H9 (cell line): ENCODE measurements around the gene SLC22A8. TPM values are rescaled to one million over a fixed set of nuclear protein-coding genes. Genes with fewer than 3 reads are reported as not detected.

ENCODE experiments used
- DNase-seq: peaks from one replicate; pipeline ENCODE4 v3.0.0-alpha.2; 2017
- H2AFZ ChIP-seq: one replicate; pipeline ENCODE4 v1.6.1; 2013; ENCODE audit warnings: mild to moderate bottlenecking, low read length, control low read depth, moderate library complexity
- H2AK5ac ChIP-seq: 2 replicates; pipeline ENCODE4 v1.6.1; 2013; ENCODE audit warnings: low read length, control low read depth, mixed read lengths; ENCODE audit not compliant: insufficient read length
- H2BK120ac ChIP-seq: one replicate; pipeline ENCODE4 v1.6.1; 2013; ENCODE audit warnings: low read depth, mild to moderate bottlenecking, low read length, control low read depth, inconsistent platforms; ENCODE audit not compliant: poor library complexity, severe bottlenecking
- H2BK12ac ChIP-seq: 2 replicates; pipeline ENCODE4 v1.6.1; 2013; ENCODE audit warnings: low read length, control low read depth, mixed read lengths, low read depth; ENCODE audit not compliant: insufficient read length
- H2BK15ac ChIP-seq: 2 replicates; pipeline ENCODE4 v1.6.1; 2013; ENCODE audit warnings: low read depth, low read length, control low read depth
- H2BK20ac ChIP-seq: one replicate; pipeline ENCODE4 v1.6.1; 2013; ENCODE audit warnings: low read depth, mild to moderate bottlenecking, low read length, control low read depth, inconsistent platforms; ENCODE audit not compliant: poor library complexity, severe bottlenecking
- H2BK5ac ChIP-seq: 2 replicates; pipeline ENCODE4 v1.6.1; 2013; ENCODE audit warnings: low read length, control low read depth, mixed read lengths; ENCODE audit not compliant: insufficient read length
- H3K14ac ChIP-seq: 2 replicates; pipeline ENCODE4 v1.6.1; 2013; ENCODE audit warnings: low read length, control low read depth; ENCODE audit not compliant: insufficient read depth
- H3K18ac ChIP-seq: 2 replicates; pipeline ENCODE4 v1.6.1; 2013; ENCODE audit warnings: low read depth, mild to moderate bottlenecking, mixed read lengths, low read length, control low read depth; ENCODE audit not compliant: insufficient read length
- H3K23ac ChIP-seq: 2 replicates; pipeline ENCODE4 v1.6.1; 2013; ENCODE audit warnings: low read length, control low read depth, mixed read lengths, low read depth; ENCODE audit not compliant: insufficient read length
- H3K23me2 ChIP-seq: 2 replicates; pipeline ENCODE4 v1.6.1; 2013; ENCODE audit warnings: low read depth, mild to moderate bottlenecking, mixed read lengths, low read length, control low read depth; ENCODE audit not compliant: insufficient read length, poor library complexity, severe bottlenecking
- H3K27ac ChIP-seq: 2 replicates; pipeline ENCODE4 v1.5.1; 2013; ENCODE audit warnings: low read length, control low read depth, mixed read lengths, low read depth; ENCODE audit not compliant: insufficient read length
- H3K27me3 ChIP-seq: 2 replicates; pipeline ENCODE4 v1.6.1; 2013; ENCODE audit warnings: low read length, control low read depth, inconsistent platforms; ENCODE audit not compliant: insufficient read depth
- H3K4ac ChIP-seq: 2 replicates; pipeline ENCODE4 v1.6.1; 2013; ENCODE audit warnings: low read depth, mild to moderate bottlenecking, control low read depth, inconsistent platforms, low read length, moderate library complexity
- H3K4me1 ChIP-seq: 2 replicates; pipeline ENCODE4 v1.6.1; 2013; ENCODE audit warnings: low read length, control low read depth, inconsistent platforms; ENCODE audit not compliant: insufficient read depth
- H3K4me2 ChIP-seq: 2 replicates; pipeline ENCODE4 v1.6.1; 2013; ENCODE audit warnings: low read length, control low read depth, mixed read lengths; ENCODE audit not compliant: insufficient read length, insufficient read depth
- H3K56ac ChIP-seq: 2 replicates; pipeline ENCODE4 v1.6.1; 2013; ENCODE audit warnings: low read depth, mild to moderate bottlenecking, mixed read lengths, low read length, control low read depth; ENCODE audit not compliant: insufficient read length
- H3K79me1 ChIP-seq: 2 replicates; pipeline ENCODE4 v1.6.1; 2013; ENCODE audit warnings: low read depth, mild to moderate bottlenecking, moderate library complexity, low read length, control low read depth, inconsistent platforms; ENCODE audit not compliant: insufficient read depth, poor library complexity, severe bottlenecking
- H3K79me2 ChIP-seq: 2 replicates; pipeline ENCODE4 v1.6.1; 2013; ENCODE audit warnings: low read length, control low read depth, inconsistent platforms; ENCODE audit not compliant: insufficient read depth
- H3K9ac ChIP-seq: 2 replicates; pipeline ENCODE4 v1.6.1; 2013; ENCODE audit warnings: low read length, control low read depth, mixed read lengths; ENCODE audit not compliant: insufficient read length; ENCODE audit errors: extremely low read depth
- H3K9me3 ChIP-seq: one replicate; pipeline ENCODE4 v1.6.1; 2013; ENCODE audit warnings: low read depth, low read length, inconsistent platforms; ENCODE audit not compliant: control insufficient read depth
- H3T11ph ChIP-seq: one replicate; pipeline ENCODE4 v1.6.1; 2013; ENCODE audit warnings: mild to moderate bottlenecking, low read length, control low read depth, inconsistent platforms
- H4K20me1 ChIP-seq: one replicate; pipeline ENCODE4 v1.6.1; 2013; ENCODE audit not compliant: control insufficient read depth, insufficient read length, insufficient read depth
- H4K5ac ChIP-seq: 2 replicates; pipeline ENCODE4 v1.6.1; 2013; ENCODE audit warnings: low read depth, mild to moderate bottlenecking, mixed read lengths, low read length, control low read depth; ENCODE audit not compliant: insufficient read length
- H4K8ac ChIP-seq: replicated peaks from 2 replicates; pipeline ENCODE4 v1.6.1; 2013; ENCODE audit warnings: low read length, control low read depth, mixed read lengths, low read depth; ENCODE audit not compliant: insufficient read length
- H4K91ac ChIP-seq: 2 replicates; pipeline ENCODE4 v1.6.1; 2013; ENCODE audit warnings: low read depth, mild to moderate bottlenecking, moderate library complexity, mixed read lengths, low read length, control low read depth; ENCODE audit not compliant: insufficient read length
- H3K27ac Mint-ChIP-seq, 3 experiments: 2 replicates in 2 of 3; 3 replicates in 1 of 3; pipeline ENCODE4 v1.8.0; 2020 to 2021; ENCODE audit warnings: mixed read lengths in 3 of 3, mild to moderate bottlenecking in 1 of 3, moderate library complexity in 1 of 3
- H3K27me3 Mint-ChIP-seq: 2 replicates; pipeline ENCODE4 v1.8.0; 2021; ENCODE audit warnings: low read depth, mild to moderate bottlenecking, moderate library complexity, mixed read lengths
- H3K36me3 Mint-ChIP-seq, 3 experiments: 2 replicates in 2 of 3; 3 replicates in 1 of 3; pipeline ENCODE4 v1.8.0; 2020 to 2021; ENCODE audit warnings: low read depth in 3 of 3, mixed read lengths in 3 of 3; ENCODE audit not compliant: insufficient read depth in 1 of 3
- H3K4me1 Mint-ChIP-seq, 2 experiments: 2 replicates each; pipeline ENCODE4 v1.8.0; 2020; ENCODE audit warnings: mixed read lengths in 2 of 2
- H3K4me3 Mint-ChIP-seq, 2 experiments: 2 replicates in 1 of 2; 3 replicates in 1 of 2; pipeline ENCODE4 v1.8.0; 2020 to 2021; ENCODE audit warnings: mild to moderate bottlenecking in 2 of 2, mixed read lengths in 2 of 2, moderate library complexity in 1 of 2
- H3K9me3 Mint-ChIP-seq, 2 experiments: 2 replicates in 1 of 2; 3 replicates in 1 of 2; pipeline ENCODE4 v1.8.0; 2020; ENCODE audit warnings: mild to moderate bottlenecking in 2 of 2, mixed read lengths in 2 of 2, moderate library complexity in 1 of 2
- CTCF ChIP-seq: fragments of 200-600 bp; sonication (generic); conservative IDR thresholded peaks from 3 replicates; pipeline ENCODE4 v1.8.0; 2021; ENCODE audit warnings: antibody characterized with exemption, mild to moderate bottlenecking
- WGBS: extraction: QIAGEN DNeasy Blood & Tissue Kit; methylation state at CpG from one replicate; pipeline ENCODE4 v1.1.7; 2013; ENCODE audit warnings: missing lambda C conversion rate, low lambda C conversion rate, mixed read lengths; ENCODE audit not compliant: insufficient read length; ENCODE audit errors: extremely low coverage; 5-methylcytosine and 5-hydroxymethylcytosine counted together
- total RNA-seq: library from RNA; stranded (reverse); gene quantifications from 2 replicates; pipeline ENCODE4 v1.2.1, GENCODE V29; 2021

The SLC22A8 gene
- total RNA-seq, 1 experiment from 2014 or later: not detected

GRCh38 chr11:63017306-63017974 lies 1.8 kb upstream of the SLC22A8 start:
- H2BK15ac ChIP-seq: no peak overlapping the region
- TF ChIP-seq CTCF: no peak
- no peaks in the 10 kb centered on the region for H3K27me3 ChIP-seq
- H3K9ac ChIP-seq: no peak overlapping the region
- H3K18ac ChIP-seq: no peak overlapping the region
- H4K91ac ChIP-seq: no peak overlapping the region
- DNase-seq: no peak
- Mint-ChIP-seq H3K4me3 (no peak overlapping the region), H3K36me3 (no peaks in the 10 kb centered on the region; a peak in 1 of 7 replicates), H3K9me3 (no peaks in the 10 kb centered on the region; a peak in 1 of 5 replicates), H3K27ac (no peak overlapping the region; a peak in 1 of 7 replicates), H3K27me3 (peaks cover 20% of the 10 kb centered on the region; the same call in 1 of the 2 replicates), H3K4me1 (peaks cover 28 to 39% of the 10 kb centered on the region in 2 experiments)
- no peak overlapping the region for H4K5ac ChIP-seq
- H3K23me2 ChIP-seq: no peaks in the 10 kb centered on the region
- no peak overlapping the region for H3K4me2 ChIP-seq
- no peak overlapping the region for H3K23ac ChIP-seq
- no peaks in the 10 kb centered on the region; the same call in 1 of the 2 replicates for H3K4me1 ChIP-seq
- no peak overlapping the region for H2AK5ac ChIP-seq
- H4K20me1 ChIP-seq: no peaks in the 10 kb centered on the region
- H3K79me1 ChIP-seq: no peaks in the 10 kb centered on the region
- no peak overlapping the region for H3K14ac ChIP-seq
- no peak overlapping the region for H3K56ac ChIP-seq
- no peak overlapping the region for H2AFZ ChIP-seq
- no peaks in the 10 kb centered on the region for H3K9me3 ChIP-seq
- H3T11ph ChIP-seq: no peak overlapping the region
- no peak overlapping the region for H4K8ac ChIP-seq
- no peak overlapping the region for H2BK12ac ChIP-seq
- no peak overlapping the region for H3K27ac ChIP-seq
- H2BK120ac ChIP-seq: no peak overlapping the region
- no CpG with 5 or more reads among the region's 8 CpGs for WGBS
- no peaks in the 10 kb centered on the region for H3K79me2 ChIP-seq
- H3K4ac ChIP-seq: no peak overlapping the region
- H2BK5ac ChIP-seq: no peak overlapping the region
- H2BK20ac ChIP-seq: no peak overlapping the region
